ENCODE data around the gene PHACTR3.

The PHACTR3 gene

DNA sequence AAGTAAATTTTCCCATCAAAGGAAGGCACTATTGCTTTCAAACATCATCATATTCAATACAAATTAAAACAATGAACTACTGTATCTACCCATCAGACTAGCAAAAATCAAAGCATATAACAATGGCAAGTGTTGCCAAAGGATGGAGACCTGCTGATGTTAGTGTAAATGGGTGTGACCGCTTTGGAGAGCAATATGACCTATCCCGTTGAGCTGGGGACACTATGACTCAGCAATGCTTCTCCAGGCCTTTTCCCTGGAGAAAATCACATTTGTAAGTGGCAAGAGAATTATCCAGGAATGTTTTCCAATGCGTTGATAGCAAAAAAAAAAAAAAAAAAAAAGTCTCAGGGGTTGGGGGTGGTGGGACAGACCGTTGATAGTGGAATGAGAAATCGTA, 46.1 kb downstream of the PHACTR3 start:
- DNase-seq = no peak

DNA sequence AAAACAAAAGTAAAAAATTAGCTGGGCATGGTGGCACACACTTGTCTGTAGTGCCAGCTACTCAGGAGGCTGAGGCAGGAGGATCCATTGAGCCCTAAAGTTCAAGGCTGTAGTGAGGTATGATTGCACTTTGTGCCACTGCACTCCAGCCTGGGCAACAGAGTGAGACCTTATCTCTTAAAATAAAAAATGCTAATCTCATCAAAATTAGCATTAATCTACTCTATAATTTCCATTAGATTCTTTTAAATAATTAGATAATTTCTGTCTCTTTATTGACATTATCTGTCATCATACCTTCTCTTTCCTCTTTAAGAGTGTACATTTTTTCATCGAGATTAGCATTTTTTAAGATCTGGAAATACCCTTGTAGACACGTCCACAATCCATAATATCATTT, 48.0 kb downstream of the PHACTR3 start:
- DNase-seq = no peak

DNA sequence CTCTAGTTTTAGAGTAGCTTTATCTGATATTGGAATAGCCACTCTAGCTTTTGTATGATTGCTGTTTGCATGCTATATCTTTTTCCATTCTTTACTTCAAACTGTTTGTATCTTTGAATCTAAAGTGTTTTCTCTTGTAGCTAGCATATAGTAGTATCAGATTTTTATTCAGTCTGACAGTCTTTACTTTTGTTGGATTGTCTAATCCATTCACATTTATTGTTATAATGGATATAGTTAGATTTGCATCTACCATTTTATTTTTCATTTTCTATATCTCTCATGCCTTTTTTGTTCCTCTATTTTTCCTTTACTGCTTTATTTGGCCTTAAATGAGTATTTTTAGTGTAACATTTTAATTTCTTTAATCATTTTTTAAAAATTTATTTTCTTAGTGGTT, 52.1 kb downstream of the PHACTR3 start:
- no peak for DNase-seq

DNA sequence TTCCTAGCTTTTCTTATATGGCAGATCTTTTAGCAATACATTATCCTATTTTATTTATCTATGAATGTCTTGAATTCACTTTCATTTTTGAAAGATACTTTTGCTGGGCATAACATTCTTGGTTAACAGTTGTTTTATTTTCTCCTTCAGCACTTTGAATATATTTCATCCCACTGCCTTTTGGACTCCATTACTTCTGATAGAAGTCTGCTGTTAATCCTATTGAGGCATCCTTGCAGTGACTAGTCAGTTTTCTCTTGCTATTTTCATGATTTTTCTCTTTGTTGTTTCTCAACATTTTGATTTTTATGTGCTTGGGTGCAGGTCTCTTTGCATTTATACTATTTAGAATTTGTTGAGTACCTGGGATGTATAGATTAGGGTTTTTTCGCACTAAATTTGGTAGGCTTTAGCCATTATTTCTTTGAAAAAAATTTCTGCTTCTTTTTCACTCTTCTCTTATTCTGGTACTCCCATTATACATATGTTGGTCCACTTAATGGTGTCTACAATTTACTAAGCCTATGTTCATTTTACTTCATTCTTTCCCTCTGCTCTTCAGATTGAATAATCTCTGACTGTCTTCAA, 53.2 kb downstream of the PHACTR3 start:
- DNase-seq = no peak

DNA sequence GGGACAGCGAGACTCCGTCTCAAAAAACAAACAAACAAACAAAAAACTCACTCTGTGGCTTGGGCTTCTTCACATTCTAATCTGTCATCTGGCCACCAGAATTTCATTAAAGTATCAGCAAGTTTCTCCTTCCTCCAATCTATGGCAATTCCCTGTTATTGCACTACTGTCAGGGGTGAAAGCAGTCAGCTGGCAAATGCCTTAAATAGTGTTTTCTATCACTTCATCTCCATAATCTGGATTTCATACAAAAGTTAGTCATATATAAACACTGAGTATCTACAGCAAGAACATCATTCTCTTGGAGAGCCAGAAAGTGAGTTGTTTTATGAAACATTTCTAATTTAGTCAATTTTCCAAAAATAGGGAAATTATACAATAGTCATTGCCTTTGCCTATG, 56.1 kb downstream of the PHACTR3 start:
- DNase-seq = no peak

DNA sequence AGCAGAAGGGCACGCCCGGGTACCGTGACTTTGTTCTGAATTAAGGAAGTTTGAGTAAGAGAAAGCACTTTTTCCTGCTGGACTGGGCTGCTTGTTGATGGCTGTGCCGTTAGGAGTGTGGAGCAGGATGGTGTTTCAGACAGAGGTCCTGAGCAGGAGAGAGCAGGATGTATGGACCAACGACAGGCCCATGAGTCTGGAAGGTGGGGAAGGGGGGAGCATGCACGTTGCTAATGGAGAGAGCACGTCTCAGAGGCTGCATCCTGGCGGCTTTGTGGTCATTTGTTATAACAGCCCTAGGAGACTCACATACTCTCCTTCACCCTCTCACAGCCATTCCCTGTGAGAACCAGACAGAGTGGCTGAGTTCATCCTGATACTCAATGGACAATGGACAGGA, 56.8 kb downstream of the PHACTR3 start:
- no peak for DNase-seq

DNA sequence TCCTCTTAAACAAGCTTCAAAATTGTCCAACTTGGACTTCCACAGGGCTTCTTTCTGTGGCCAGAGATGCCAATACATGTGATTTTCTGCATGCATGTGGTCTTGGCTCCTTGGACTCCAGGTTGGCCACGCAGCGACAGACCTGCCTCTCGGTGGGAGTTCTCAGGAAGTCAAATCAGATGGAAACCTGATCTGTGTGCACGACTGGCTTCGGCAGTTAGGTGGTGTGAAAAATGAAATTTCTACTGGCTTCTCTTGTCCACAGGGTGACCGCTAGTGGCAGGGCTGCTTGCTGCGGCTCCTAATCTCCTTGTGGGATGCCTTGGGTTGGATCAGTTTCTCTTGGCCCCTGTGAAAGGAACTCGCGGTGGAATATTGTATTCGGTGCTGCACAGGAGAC, 57.3 kb downstream of the PHACTR3 start:
- DNase-seq = no peak

DNA sequence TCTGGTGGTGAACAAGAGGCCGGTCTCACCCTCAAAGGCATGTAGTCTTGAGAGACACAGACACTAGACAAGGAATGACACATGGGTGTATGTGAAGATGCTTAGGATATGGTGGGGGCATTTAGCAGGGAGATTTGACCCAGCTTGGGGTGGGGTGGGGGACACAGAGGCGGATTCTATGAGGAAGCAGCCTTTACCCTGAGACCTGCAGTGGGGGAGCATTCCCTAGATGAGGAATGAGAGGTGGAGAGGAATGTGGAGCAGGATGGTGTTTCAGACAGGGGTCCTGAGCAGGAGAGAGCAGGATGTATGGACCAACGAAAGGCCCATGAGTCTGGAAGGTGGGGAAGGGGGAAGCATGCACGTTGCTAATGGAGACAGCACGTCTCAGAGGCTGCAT, 57.8 kb downstream of the PHACTR3 start:
- no peak for DNase-seq

DNA sequence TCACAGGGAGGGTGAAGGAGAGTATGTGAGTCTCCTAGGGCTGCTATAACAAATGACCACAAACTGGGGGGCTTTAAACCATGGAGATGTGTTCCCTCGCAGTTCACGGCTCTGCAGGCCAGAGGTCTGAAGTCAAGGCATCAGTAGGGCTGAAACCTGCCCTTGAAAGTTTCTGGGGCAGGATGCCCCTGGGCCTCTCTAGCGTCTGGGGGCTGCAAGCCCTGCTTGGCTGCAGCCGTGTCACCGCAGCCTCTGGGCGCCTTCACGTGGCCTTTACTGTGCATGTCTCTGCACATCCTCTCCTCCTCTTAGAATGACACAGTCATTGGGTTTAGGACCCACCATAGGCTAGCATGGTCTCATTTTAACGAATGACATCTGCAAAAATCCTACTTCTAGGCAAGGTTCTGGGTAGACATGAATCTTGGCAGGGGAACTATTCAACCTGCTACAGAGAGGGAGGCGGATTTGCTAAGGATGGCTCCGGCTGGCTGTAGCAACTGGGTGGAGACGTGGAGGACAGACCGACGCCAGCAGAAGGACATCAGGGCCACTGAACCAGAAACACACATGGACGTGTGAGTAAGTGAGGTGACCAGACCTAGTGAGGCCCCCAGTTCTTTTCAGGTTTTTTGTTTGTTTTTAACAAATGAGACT, 58.6 kb downstream of the PHACTR3 start:
- DNase-seq = no peak

DNA sequence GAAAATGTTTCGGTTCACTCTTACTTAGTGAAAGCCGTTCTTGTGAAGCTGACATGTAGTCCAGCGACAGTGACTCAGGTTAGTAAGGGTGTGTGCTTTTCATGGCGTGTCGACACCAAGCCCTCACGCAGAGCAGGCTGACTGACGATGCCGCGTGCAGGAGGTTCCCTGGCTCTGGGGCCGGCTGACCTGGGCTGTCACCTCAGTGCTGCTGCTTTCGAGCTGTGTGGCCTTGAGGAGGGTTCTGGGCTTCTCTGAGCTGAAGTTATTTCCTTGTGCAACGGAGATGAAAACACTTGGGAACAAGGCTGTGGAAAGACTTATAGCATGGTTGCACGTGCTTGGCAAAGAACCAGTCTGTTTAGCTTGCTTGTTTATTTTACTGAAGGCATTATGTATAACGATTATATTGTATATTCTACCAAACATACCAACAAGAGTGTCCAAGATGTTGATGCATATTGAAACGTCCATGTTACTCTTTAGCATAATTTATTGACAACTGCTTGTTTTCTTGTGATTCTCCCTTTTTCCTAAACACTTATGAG, 59.2 kb downstream of the PHACTR3 start:
- no peak for DNase-seq

DNA sequence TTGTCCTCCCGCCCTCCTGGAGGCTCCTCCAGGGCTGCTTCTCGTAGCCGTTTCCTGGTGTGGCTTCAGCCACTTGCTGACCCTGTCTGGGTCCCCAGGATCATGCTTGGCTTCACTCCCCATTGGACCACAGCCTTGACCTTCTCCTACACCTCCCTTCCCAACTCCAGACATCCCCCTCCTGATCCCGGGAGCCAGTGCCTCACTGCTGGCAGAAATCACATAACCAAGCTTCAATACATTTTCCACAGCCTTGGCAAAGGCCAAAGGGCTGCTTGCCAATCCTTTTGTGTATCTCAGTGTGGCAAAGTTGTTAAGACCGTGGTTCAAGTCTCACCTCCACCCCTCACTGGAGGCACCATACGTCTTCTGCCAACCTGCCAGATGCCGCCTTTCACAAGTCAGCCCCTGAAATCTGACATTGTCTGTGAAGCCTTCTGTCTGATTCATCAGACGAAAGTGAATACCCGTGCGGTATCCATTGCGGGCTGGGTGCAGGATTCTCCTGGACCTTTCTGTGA, 60.1 kb downstream of the PHACTR3 start:
- no peak for DNase-seq

DNA sequence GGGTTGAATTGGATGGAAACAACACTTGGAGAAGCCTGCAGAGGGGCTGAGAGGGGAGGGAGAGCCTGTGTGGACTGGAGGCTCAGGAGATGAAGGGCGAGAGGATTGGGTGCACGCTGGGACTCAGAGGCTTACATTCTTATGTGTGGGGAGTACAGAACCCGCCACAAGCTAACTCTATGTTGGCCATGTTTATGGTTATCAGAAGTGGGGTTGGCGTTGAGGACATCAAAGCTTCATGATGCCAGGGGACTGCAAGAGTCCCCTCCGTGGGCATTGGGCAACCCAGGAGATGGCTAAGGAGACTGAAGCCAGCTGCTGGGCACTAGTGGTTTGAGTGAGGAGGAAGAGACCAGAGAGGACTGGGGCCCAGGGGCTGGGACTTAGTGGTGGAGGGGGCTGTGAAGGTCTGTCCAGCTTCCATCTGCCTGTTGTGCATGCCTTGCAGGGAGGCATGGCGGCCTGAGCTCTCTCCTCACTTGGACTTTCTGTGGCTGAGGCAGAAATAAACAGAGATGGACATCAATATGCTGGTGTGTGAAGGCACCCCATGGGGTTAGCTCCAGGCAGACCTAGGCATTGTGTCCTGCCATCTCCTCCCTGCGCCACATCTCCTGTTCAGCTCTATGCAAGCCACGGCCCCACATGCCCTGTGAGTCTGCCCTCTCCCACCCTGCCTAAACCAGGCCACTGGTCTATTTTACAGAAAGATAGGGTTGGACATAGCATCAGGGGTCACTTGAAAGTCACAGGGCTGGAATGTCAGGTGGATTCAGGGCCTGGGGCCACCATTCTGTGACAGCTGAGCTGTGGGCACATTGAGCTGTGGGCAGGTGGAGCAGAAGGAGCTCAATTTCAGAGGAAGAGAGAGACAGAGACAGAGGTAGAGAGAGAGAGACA, 61.6 kb downstream of the PHACTR3 start:
- DNase-seq = no peak

DNA sequence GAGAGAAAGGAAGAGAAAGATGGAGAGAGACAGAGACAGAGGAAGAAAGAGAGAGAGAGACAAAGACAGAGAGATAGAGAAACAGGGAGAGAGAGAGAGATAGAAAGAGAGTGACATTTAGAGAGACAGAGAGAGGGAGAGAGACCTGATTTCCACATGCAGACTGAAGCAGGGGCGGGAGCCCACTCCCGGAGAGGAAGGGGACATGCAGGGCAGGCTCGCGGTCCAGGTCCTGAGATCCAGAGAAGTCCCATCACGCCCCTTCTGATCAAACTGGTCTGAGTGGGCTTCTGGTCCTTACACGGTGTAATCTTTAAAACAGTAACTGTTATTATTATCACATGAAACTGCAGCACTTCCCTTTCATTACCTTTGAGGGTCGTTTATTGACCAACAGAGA, 62.2 kb downstream of the PHACTR3 start:
- DNase-seq = no peak

DNA sequence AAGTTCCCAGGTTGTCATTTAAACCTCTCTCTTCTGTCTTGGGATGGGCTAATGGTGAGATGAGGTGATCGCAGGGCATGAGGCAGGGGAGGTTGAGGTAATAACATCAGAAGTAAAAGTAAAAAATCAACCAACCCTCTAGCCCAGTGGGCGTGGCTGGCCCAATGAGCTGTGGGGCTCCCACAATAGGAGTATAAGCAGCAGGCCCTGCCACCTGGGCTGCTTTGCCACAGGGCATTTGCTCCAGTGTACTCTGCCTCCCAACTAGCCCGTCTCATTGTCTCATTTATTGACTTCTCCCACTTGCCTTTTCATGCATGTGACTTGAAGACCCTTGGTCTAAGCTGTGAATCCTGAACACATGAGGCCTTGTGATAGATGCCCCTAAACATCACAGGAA, 62.8 kb downstream of the PHACTR3 start:
- DNase-seq = no peak

DNA sequence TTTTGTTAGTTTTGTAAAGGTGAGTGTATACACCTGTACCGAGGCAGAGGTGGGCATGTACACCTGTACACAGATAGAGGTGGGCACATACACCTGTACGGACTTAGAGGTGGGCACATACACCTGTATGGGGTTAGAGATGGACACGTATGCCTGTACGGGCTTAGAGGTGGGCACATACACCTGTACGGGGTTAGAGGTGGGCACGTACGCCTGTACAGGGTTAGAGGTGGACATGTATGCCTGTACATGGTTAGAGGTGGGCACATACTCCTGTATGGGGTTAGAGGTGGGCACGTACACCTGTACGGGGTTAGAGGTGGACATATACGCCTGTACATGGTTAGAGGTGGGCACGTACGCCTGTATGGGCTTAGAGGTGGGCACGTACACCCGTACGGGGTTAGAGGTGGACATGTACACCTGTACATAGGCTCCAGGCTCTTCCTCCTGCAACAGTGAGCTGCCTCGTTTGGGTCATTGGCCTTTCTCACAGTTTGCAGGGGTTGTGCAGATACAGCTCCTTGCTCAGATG, 63.7 kb downstream of the PHACTR3 start:
- DNase-seq = no peak

DNA sequence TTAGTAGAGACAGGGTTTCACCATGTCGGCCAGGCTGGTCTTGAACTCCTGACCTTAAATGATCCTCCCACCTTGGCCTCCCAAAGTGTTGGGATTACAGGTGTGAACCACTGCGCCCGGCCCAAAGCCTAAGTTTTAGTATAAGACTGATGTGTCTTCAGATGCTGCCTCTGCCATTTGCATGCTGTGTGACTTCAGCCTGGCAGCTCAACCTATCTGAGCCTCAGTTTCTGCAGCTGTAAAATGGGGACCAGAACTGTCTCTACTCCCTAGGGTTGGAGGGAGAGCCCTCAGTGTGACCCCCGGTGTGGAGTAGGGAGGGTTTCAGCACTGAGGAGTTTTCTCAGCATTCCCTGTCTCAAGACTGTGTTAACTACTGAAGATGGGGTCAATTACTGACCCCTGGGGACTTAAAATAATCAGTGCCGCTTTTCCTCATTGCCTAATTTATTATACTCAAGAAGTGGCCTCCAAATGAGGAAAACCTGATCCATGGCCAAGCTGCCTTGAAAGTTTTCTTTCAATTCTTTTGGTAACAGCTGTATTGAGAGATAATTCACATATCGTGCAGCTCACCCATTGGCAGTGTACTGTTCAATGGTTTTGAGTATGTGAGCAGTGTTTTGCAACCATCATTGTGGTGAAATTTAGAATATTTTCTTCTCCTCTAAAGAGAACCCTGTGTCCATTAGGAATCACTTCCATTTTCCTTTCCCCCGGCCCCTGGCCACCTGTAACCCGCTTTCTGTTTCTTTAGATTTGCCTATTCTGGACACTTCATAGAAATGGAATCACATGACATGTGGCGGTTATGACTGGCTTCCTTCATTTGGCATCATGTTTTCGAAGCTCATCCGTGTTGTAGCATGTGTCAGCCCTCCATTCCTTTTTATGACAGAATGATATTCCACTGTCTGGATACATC, 64.8 kb downstream of the PHACTR3 start:
- no peak for DNase-seq

DNA sequence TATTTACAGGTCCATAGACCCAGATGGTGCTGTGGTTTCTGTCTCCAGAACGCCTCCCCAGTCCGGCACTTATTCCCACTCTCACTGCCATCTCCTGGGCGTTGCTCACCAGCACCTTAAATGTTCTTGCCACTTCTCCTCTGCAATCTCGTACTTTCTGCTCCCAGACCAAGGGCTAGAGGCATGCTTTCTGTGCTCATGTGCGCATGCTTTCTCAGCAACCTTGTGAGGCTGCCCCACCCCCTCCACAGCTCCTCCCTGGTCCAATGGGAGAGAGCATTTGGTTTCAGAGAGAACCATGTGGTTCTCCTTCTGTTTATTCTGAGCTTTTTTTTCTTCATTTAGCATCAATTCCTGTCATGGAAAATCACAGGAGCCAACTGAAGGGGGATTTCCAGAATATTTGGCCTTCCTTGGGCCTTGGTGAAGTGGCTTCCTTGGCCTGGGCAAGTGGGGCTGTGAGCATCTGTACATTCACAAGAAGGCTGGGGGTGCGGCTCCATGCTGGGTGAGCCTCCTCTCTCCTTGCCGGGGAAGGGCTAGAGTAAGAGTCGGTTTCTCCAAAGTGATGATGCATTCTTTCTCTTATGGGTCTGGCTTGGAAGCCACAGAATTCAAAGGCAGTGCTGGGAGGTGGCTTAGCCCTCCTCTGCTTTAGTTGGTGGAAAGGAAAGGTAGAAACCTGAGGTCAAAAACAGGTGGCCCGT, 66.6 kb downstream of the PHACTR3 start:
- no peak for DNase-seq

DNA sequence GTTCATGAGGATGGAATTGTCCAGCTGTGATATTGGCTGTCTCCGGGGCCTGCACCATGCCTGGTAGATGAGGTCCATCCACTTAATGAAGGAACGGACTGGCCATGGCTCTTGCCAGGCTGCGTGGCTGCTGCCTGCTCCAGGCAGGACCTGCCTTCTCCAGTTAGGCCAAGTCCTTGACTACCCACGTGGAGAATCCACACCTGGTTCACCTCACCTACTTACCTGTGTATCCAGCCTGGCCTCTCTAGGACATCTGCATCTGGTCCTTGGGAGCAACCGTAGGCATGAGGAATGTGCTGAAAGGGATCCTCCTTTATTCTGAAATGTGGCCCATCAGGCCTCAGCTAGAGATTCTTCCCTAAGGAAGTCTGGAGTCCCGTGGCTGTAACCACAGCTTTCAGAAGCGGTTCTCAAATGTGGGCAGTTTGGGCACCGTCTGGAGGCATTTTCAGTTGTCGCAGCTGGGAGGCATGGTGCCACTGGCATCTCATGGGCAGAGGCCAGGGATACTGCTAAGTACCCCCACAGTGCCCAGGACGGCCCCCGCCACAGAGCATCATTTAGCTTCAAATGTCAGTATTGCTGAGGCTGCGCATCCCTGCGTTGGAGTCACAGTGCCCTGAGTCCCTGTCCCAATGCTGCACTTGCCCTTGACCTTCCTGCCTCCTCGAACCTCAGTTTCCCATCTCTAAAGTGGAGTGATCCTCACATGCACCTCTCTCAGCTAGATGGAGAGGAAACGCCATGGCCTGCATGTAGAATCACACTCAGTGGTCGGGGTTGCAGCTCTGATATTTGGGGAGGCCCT, 67.5 kb downstream of the PHACTR3 start:
- no peak for DNase-seq

DNA sequence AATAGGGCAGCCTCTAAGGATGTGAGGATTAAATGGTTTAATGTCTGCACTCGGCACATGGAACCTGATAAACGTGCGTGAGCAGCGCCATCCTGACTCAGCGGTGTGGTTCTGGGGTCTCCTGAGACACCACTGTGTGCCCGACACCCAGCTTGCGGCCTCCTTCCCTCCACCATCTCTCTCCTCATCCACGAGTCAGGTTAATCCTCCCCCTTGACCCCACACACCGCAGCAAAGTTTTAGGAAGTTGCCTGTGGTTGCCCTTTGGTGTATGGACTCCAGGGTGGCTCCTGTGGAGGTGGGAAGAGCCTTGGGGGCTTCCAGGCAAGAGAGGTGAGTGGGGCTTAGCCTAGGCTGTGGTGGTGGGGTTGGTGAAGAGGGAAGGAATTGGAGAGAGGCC, 68.2 kb downstream of the PHACTR3 start:
- DNase-seq = no peak

DNA sequence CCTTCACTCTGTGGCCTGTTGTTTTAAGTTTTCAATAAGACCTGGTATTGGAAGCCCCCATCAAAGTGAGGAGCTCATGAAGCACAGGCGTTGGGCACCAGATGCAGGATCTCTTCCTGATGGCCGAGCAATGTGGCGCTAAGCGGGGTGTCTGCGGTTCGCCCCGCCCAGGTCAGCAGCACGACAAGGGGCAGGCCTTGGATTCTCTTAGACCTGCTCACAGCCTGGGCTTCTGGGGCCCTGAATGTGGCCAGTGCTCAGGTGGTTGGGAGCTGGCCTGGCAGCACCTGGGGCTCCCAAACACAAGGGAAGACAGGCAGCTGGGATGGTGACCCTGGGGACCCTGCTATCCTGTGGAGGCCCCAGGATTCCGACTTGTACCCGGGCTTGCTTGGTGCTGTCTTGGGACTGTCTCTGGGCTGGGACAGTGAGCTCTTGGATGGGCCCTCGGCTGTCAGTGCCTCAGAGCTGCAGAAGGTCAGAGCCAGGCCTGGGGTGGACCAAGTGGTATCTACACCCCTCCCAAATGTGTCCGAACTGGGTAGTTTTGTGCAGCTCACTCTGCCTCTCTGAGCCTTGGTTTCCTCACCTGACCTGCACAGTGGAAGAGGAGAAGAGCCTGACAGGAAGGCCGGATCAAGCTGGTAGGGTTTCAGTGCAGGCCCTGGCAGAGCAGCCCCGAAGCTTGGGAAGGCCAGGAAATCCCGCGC, 69.1 kb downstream of the PHACTR3 start:
- DNase-seq = no peak

All from HCEC 1CT (cell line).